Nephron (organoid): ENCODE data around the gene CXCL6.

Experiments used
- H3K27ac Mint-ChIP-seq, 3 experiments: 2 replicates each; pipeline ENCODE4 v1.8.0; 2020; ENCODE audit warnings: mixed read lengths in 3 of 3, mild to moderate bottlenecking in 2 of 3, moderate library complexity in 1 of 3
- H3K27me3 Mint-ChIP-seq: 2 replicates; pipeline ENCODE4 v1.8.0; 2021; ENCODE audit warnings: low read depth, mild to moderate bottlenecking, moderate library complexity, mixed read lengths
- H3K36me3 Mint-ChIP-seq: 2 replicates; pipeline ENCODE4 v1.8.0; 2020; ENCODE audit warnings: low read depth, mixed read lengths
- H3K4me1 Mint-ChIP-seq: 2 replicates; pipeline ENCODE4 v1.8.0; 2020; ENCODE audit warnings: mixed read lengths
- H3K4me3 Mint-ChIP-seq, 3 experiments: 2 replicates each; pipeline ENCODE4 v1.8.0; 2020; ENCODE audit warnings: mild to moderate bottlenecking in 3 of 3, mixed read lengths in 3 of 3, moderate library complexity in 2 of 3
- H3K9me3 Mint-ChIP-seq: 2 replicates; pipeline ENCODE4 v1.8.0; 2020; ENCODE audit warnings: mixed read lengths
- TF ChIP-seq, protein P1 (sequence below), 3 experiments: fragments of 200-600 bp; sonication (generic); IDR thresholded peaks; one replicate each; pipeline ENCODE4 v1.5.0; 2021; ENCODE audit warnings: antibody characterized with exemption in 3 of 3; ENCODE audit not compliant: unreplicated experiment in 3 of 3

Gene CXCL6

DNA sequence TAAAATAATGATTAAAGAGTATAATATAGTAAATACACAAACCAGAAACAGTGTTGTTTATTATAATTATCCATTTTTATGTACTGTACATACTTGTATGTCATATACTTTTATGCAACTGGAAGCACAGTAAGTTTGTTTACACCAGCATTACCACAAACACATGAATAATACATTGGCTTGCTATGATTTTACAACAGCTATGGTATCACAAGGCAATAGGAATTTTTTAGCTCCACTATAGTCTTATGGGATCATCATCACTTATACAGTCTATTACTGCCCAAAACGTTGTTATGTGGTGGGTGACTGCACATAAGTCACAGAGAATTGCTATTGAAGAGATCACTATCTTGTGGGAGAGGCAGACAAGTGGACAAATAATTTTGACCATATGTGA lies 14.8 kb downstream of the CXCL6 start:
- Mint-ChIP-seq H3K27ac (no peak overlapping the region), H3K4me3 (no peak overlapping the region), H3K36me3 (no peaks in the 10 kb centered on the region), H3K4me1 (peaks cover 4% of the 10 kb centered on the region), H3K27me3 (peaks cover 28% of the 10 kb centered on the region), H3K9me3 (no peaks in the 10 kb centered on the region)
- TF ChIP-seq, protein P1, sequence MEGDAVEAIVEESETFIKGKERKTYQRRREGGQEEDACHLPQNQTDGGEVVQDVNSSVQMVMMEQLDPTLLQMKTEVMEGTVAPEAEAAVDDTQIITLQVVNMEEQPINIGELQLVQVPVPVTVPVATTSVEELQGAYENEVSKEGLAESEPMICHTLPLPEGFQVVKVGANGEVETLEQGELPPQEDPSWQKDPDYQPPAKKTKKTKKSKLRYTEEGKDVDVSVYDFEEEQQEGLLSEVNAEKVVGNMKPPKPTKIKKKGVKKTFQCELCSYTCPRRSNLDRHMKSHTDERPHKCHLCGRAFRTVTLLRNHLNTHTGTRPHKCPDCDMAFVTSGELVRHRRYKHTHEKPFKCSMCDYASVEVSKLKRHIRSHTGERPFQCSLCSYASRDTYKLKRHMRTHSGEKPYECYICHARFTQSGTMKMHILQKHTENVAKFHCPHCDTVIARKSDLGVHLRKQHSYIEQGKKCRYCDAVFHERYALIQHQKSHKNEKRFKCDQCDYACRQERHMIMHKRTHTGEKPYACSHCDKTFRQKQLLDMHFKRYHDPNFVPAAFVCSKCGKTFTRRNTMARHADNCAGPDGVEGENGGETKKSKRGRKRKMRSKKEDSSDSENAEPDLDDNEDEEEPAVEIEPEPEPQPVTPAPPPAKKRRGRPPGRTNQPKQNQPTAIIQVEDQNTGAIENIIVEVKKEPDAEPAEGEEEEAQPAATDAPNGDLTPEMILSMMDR (IDR thresholded peaks at IDR 0.05; ENCODE audit: unreplicated experiment in 3 of 3) = no peak

DNA sequence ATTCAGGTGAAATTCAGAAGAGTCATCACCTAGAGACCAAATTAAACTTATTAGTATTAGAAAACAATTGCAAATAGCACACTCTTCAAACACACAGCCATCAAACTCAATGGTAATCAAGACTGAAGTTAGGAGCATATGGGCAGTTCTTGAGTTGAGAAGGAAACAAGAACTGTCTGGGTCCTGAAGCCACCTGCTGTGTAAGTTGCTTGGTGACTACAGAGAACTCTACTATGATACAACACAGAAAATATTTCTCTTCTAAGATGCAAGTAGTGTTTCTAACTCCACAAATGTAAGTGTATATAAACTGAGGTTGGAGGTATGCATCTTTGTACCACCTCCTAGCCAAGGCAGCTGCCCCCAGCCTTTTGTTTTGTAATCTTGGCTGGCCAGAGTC lies 16.3 kb downstream of the CXCL6 start:
- H3K9me3 Mint-ChIP-seq = no peaks in the 10 kb centered on the region
- TF ChIP-seq, protein P1 (IDR thresholded peaks at IDR 0.05; ENCODE audit: unreplicated experiment in 3 of 3) = no peak
- no peak overlapping the region for H3K4me3 Mint-ChIP-seq
- H3K27me3 Mint-ChIP-seq = peaks cover 25% of the 10 kb centered on the region
- H3K4me1 Mint-ChIP-seq = peaks cover 4% of the 10 kb centered on the region
- no peaks in the 10 kb centered on the region for H3K36me3 Mint-ChIP-seq
- H3K27ac Mint-ChIP-seq = no peak overlapping the region

DNA sequence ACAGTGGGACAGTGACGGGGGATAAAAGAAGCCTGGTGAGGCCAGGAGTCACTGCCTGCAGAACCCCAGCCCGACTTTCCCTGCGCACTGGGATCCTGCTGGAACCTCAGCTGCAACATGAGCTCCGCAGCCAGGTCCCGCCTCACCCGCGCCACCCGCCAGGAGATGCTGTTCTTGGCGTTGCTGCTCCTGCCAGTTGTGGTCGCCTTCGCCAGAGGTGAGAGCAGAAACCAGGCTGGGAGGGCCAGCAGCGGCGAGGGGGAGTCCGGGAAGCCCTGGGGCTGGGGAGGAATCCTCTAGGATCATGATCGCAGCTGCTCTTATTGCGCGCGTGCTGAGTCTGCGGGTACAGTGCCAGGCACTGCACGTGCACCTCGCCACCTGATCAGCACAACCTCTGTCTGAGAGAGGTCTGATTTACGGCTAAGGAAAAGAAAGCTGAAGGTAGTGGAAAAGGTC lies 16.8 kb downstream of the CXCL6 start, which contains the start of gene PF4V1:
PF4V1 (plus strand) TSS at position 51 of the 459 bp plus-strand sequence; CDS start at position 118, 67 bp downstream.
- Mint-ChIP-seq H3K9me3 (no peaks in the 10 kb centered on the region), H3K27ac (no peak within 1 kb of the TSS), H3K36me3 (no peaks in the 10 kb centered on the region), H3K4me3 (no peak within 1 kb of the TSS), H3K27me3 (peaks cover 20% of the 10 kb centered on the region), H3K4me1 (peaks cover 4% of the 10 kb centered on the region)
- TF ChIP-seq, protein P1 (IDR thresholded peaks at IDR 0.05; ENCODE audit: unreplicated experiment in 3 of 3) = no peak

DNA sequence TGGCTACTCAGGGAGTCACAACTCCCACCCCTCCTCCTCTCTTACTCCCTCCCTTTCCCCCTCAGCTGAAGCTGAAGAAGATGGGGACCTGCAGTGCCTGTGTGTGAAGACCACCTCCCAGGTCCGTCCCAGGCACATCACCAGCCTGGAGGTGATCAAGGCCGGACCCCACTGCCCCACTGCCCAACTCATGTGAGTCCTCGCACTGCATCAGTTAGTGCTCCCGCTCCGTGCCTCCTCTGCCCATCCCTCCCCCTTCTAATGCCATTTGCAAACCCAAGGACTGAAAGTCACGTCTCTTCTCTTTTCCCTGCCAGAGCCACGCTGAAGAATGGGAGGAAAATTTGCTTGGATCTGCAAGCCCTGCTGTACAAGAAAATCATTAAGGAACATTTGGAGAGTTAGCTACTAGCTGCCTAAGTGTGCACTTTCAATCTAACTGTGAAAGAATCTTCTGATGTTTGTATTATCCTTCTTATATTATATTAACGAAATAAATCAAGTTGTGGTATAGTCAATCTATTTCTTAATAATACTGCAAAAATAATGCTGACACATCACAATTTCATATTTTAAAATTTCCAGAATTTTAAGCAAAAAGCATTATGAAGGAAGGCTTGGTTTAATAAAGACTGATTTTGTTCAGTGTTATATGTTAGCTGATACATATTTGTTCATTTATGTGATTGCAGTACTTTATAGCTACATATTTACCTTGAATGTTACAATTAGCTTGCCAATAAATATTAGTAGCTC lies 17.4 kb downstream of the CXCL6 start:
- H3K27me3 Mint-ChIP-seq = peaks cover 18% of the 10 kb centered on the region
- no peak overlapping the region for H3K27ac Mint-ChIP-seq
- TF ChIP-seq, protein P1 (IDR thresholded peaks at IDR 0.05; ENCODE audit: unreplicated experiment in 3 of 3) = no peak
- H3K4me1 Mint-ChIP-seq = peaks cover 4% of the 10 kb centered on the region
- H3K36me3 Mint-ChIP-seq = no peaks in the 10 kb centered on the region
- no peaks in the 10 kb centered on the region for H3K9me3 Mint-ChIP-seq
- H3K4me3 Mint-ChIP-seq = no peak overlapping the region

DNA sequence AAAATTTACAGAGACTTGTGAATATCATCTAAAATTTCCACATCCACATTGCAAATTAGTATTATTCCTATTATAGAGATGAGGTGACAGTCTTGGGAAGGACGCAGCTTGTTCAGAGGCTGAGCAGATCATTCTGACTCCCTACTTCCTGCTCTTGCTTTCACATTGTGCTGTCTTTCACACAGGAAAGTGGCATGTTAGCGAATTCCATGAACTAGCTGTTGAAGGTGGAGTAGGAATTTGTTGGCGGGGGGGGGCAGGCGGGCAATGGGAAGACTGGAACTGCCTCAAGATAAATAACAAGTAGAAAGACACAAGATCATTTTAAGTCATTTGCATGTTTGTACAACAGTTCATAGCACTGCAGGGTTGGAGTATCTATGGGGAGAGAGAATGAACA lies 18.9 kb downstream of the CXCL6 start:
- no peaks in the 10 kb centered on the region for H3K36me3 Mint-ChIP-seq
- peak overlapping the region; percentile 22 to 76 (median 27) for H3K27ac Mint-ChIP-seq
- peaks cover 4% of the 10 kb centered on the region for H3K4me1 Mint-ChIP-seq
- TF ChIP-seq, protein P1 (IDR thresholded peaks at IDR 0.05; ENCODE audit: unreplicated experiment in 3 of 3) = no peak
- H3K4me3 Mint-ChIP-seq = no peak overlapping the region
- peaks cover 18% of the 10 kb centered on the region for H3K27me3 Mint-ChIP-seq
- no peaks in the 10 kb centered on the region for H3K9me3 Mint-ChIP-seq

DNA sequence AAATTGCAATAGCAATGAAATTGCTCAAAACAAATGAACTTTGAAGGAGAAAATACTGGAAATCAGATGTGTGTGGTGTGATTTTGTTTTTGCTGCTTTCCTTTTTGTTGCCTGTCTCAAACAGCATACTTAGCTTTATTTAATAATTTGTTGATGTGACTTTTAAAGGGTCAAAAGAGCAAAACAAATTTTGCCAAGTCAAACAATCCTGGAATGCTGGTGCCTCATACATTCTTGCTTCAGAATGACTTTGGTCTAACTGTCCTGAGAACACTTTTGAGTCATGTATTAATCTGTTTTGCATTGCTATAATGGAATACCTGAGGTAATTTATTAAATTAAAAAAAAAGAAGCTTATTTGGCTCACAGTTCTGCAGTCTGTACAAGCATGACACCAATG lies 20.0 kb downstream of the CXCL6 start:
- no peaks in the 10 kb centered on the region for H3K36me3 Mint-ChIP-seq
- TF ChIP-seq, protein P1 (IDR thresholded peaks at IDR 0.05; ENCODE audit: unreplicated experiment in 3 of 3) = no peak
- H3K4me1 Mint-ChIP-seq = peaks cover 4% of the 10 kb centered on the region
- H3K27me3 Mint-ChIP-seq = peaks cover 18% of the 10 kb centered on the region
- H3K27ac Mint-ChIP-seq = no peak overlapping the region
- H3K4me3 Mint-ChIP-seq = no peak overlapping the region
- no peaks in the 10 kb centered on the region for H3K9me3 Mint-ChIP-seq
